HPDE6-E6E7 (cell line): ENCODE data around the gene FAM24B.

Experiments used
- DNase-seq: peaks from one replicate; pipeline ENCODE4 v3.0.0; 2011; ENCODE audit warnings: missing footprints; ENCODE audit errors: extremely low spot score

FAM24B gene

GRCh38 chr10:122828716-122829255 is 50.6 kb downstream of the FAM24B start:
- DNase-seq: no peak

DNA sequence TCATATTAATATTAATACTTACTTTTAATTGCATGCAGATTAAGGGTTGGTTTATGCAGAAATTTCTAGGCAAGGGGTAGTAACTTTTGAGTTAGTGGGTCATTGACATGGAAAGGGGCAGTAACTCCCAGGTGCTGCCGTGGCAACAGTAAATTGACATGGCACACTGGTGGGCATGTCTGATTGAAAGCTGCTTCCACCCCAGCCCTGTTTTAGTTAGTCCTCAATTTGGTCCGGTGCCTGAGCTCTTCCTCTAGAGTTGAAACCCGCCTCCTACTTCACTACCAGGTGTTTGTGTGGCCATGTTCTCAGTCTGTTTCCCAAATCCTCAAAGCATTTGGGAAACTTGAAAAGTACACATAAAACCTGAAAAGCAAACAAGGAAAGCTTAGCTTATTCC is 52.1 kb downstream of the FAM24B start:
- no peak for DNase-seq

DNA sequence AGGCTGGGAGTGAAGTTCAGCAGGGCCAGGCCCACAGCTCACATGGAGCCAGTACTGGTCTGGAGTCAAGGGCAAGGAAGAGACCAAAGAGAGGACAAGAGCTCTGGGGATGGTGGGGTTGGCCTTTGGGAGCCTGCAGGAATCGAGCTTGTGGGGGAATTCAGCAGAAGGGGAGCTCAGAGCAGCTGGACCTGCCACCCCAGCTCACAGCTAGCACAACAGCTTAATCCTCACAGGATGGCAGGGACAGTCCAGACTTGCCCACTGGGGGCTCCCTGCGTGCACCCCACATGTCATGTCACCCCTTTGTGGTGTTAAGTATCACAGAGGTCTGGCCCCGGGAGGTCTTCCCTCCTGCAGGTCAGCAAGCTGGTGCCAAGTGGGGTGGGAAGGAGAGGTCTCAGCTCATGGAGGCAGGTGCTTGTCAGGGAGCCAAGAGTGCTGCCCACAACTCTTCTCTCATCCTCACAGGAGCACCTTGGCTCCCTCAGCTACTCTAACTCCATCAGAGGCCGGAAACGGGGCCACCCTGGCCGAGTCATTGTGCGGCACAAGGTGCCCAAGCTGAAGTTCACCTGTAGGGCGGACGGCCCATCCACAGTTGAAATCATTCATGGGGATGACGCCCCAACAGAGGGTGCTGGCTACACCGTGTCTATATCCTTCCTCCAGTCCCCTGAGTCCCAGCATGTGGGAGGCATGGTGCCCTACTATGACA is 56.2 kb downstream of the FAM24B start:
- no peak for DNase-seq

- DNase-seq: no peak
These were observed 57.6 kb downstream of the FAM24B start for GRCh38 chr10:122821808-122822207.

DNA sequence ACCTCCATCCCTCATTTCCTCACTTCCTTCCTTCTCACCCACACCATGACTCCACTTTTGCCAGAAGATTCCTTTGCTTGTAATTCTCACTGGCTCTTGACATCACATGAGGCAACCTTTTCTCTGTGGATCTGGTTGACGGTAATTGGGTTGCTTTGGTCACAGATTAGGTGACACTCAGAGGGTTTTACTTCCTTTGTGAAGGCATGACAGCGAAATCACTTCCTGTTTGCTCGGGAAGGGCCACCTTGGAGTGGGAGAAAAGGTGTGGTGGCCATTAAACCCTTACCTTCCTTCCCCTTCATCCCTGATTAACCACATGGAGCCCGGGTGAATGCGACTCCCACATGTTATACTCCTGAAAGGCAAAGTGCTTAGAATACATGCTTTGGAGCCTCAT is 63.9 kb downstream of the FAM24B start:
- no peak for DNase-seq

- no peak for DNase-seq
These were observed 64.9 kb downstream of the FAM24B start for GRCh38 chr10:122814493-122814892.

DNA sequence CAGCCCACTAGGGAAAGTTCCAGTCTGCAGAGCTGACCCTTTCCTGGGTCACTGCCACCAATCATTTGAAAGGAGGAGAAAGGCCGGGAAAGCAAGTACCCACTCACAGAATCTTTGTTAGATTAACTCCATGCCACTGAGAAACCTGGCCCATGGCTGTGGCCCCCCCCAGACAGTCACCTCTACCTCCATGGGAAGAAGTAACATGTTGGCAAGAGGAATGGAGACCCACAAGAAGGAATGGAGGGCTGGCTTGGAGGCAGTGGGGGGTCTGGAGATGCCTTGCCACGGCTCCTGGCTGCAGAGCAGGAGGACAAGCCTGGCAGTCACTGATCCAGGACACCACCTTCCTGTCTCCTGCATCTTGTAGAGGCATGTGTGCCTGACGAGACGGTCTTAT is 66.6 kb downstream of the FAM24B start:
- DNase-seq: no peak

- no peak for DNase-seq
These were observed 77.1 kb downstream of the FAM24B start for GRCh38 chr10:122802282-122802681.
